Natural killer cell treated with Interleukin-12 subunit alpha and Interleukin-12 subunit beta and Interleukin-15 and Interleukin-18, amount 100 ng/mL, for 72 hours (primary cell): ENCODE data around the gene APOL1. TPM values are rescaled to one million over a fixed set of nuclear protein-coding genes. Genes with fewer than 3 reads are reported as not detected.

Source experiments
- ATAC-seq, 2 donors: fragments of 150-1000 bp; cut with Tn5 transposase in 1 of 2; sonication (Bioruptor Pico), chemical (Tn5 transposase) in 1 of 2; 2 replicates each; pipeline ENCODE4 v1.10.0; 2021
- DNase-seq: peaks from one replicate; pipeline ENCODE4 v3.0.0; 2022; ENCODE audit warnings: low spot score
- H3K27ac Mint-ChIP-seq, 2 donors: 1 replicate in 1 of 2; 2 replicates in 1 of 2; pipeline ENCODE4 v1.8.0; 2022; ENCODE audit warnings: mixed read lengths in 2 of 2, mild to moderate bottlenecking in 1 of 2, moderate library complexity in 1 of 2
- H3K27me3 Mint-ChIP-seq, 2 donors: 1 replicate in 1 of 2; 2 replicates in 1 of 2; pipeline ENCODE4 v1.8.0; 2022; ENCODE audit warnings: mixed read lengths in 2 of 2
- H3K36me3 Mint-ChIP-seq: one replicate; pipeline ENCODE4 v1.8.0; 2022; ENCODE audit warnings: mixed read lengths
- H3K4me1 Mint-ChIP-seq, 2 donors: 1 replicate in 1 of 2; 2 replicates in 1 of 2; pipeline ENCODE4 v1.8.0; 2022; ENCODE audit warnings: low read depth in 2 of 2, mixed read lengths in 2 of 2, mild to moderate bottlenecking in 1 of 2
- H3K4me3 Mint-ChIP-seq: one replicate; pipeline ENCODE4 v1.8.0; 2022; ENCODE audit warnings: mixed read lengths
- H3K9me3 Mint-ChIP-seq: 2 replicates; pipeline ENCODE4 v1.8.0; 2022; ENCODE audit warnings: mixed read lengths
- total RNA-seq, 2 donors: library from RNA; stranded (reverse); gene quantifications; one replicate each; pipeline ENCODE4 v1.2.3, GENCODE V29; 2022

Gene APOL1
- total RNA-seq, 2 donors from 2014 or later: 42.2 to 129 TPM

DNA sequence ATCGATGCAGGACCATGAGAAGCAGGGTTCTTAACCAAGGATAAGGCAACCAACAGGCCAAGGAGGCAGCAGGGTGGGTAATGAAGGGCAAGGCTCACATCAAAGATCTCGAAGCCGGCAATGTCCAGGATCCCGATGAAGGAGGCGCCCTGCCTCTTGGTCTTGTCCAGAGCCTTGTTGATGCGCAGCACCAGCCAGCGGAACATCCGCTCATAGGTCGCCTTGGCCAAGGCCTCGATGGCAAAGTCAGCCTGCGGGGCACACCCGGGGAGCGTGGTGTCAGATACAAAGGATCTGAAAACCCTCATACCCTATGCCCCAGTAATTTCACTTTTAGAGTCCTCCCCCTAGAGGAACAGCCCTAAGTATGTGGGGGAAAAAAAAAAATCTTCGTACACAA lies 63.5 kb downstream of the APOL1 start:
- no peak for DNase-seq
- no peak overlapping the region for H3K27ac Mint-ChIP-seq
- peaks cover 0 to 7% of the 10 kb centered on the region in 2 donors for H3K4me1 Mint-ChIP-seq
- H3K36me3 Mint-ChIP-seq: peaks cover 16% of the 10 kb centered on the region
- H3K4me3 Mint-ChIP-seq: no peak overlapping the region
- H3K9me3 Mint-ChIP-seq: no peaks in the 10 kb centered on the region
- no peaks in the 10 kb centered on the region for H3K27me3 Mint-ChIP-seq
- no peak for ATAC-seq

Other genes starting within 250 kb of the APOL1 start
- gene RBFOX2, start 224.3 kb upstream of the APOL1 start, total RNA-seq: 1 to 10 TPM in 1 of 2 donors, under 1 TPM in 1; 0.71 to 1.8 TPM
- 100 to 1,000 TPM in 1 of 2 donors, 10 to 100 TPM in 1; 79.8 to 169 TPM for gene APOL3, start 92.4 kb upstream of the APOL1 start, total RNA-seq
- gene APOL4, start 51.3 kb upstream of the APOL1 start, total RNA-seq: 1 to 10 TPM in 1 of 2 donors, under 1 TPM in 1; 0.64 to 1.5 TPM
- 100 to 1,000 TPM in 1 of 2 donors, 10 to 100 TPM in 1; 92.1 to 231 TPM for gene APOL2, start 13.6 kb upstream of the APOL1 start, total RNA-seq
- gene MYH9, start 134.8 kb downstream of the APOL1 start, total RNA-seq: 100 to 1,000 TPM; 623 to 642 TPM
- gene TXN2, start 228.5 kb downstream of the APOL1 start, total RNA-seq: 10 to 100 TPM; 67.5 to 96.7 TPM